HepG2 (cell line): ENCODE measurements around the gene CLDN9. TPM values are rescaled to one million over a fixed set of nuclear protein-coding genes. Genes with fewer than 3 reads are reported as not detected.

Experiments
- ETV6 ChIP-seq: sonication (generic); formaldehyde crosslinking; conservative IDR thresholded peaks from 2 replicates; pipeline ENCODE4 v1.4.0; 2020; ENCODE audit warnings: missing genetic modification reagents
- FOXO4 ChIP-seq: sonication (generic); formaldehyde crosslinking; conservative IDR thresholded peaks from 2 replicates; pipeline ENCODE4 v1.8.1; 2023; ENCODE audit warnings: missing genetic modification reagents
- GPN1 ChIP-seq: sonication (generic); formaldehyde crosslinking; IDR thresholded peaks from 2 replicates; pipeline ENCODE4 v1.5.1; 2020; ENCODE audit warnings: missing genetic modification reagents, borderline replicate concordance
- HNRNPL ChIP-seq: fragments of 200-400 bp; formaldehyde crosslinking; IDR thresholded peaks from 2 replicates; pipeline ENCODE4 v1.6.1; 2017; ENCODE audit warnings: mild to moderate bottlenecking, low read depth, low read length
- NCOA1 ChIP-seq: sonication (generic); formaldehyde crosslinking; IDR thresholded peaks from 2 replicates; pipeline ENCODE4 v1.9.0; 2021; ENCODE audit warnings: missing genetic modification reagents
- NR2F6 ChIP-seq, 2 experiments: IDR thresholded peaks; 2 replicates each; pipeline ENCODE4 v1.6.1; 2016; ENCODE audit warnings: antibody characterized with exemption in 1 of 2, mild to moderate bottlenecking in 1 of 2
- SKIL ChIP-seq: sonication (generic); formaldehyde crosslinking; IDR thresholded peaks from 2 replicates; pipeline ENCODE4 v1.8.0; 2022; ENCODE audit warnings: missing genetic modification reagents, mild to moderate bottlenecking, moderate library complexity, borderline replicate concordance
- ZBTB34 ChIP-seq: sonication (generic); formaldehyde crosslinking; IDR thresholded peaks from 2 replicates; pipeline ENCODE4 v1.8.0; 2022; ENCODE audit warnings: mild to moderate bottlenecking, missing genetic modification reagents
- ZBTB8A ChIP-seq: sonication (generic); formaldehyde crosslinking; IDR thresholded peaks from 2 replicates; pipeline ENCODE4 v1.4.0; 2020; ENCODE audit warnings: mild to moderate bottlenecking, low read depth, missing genetic modification reagents, borderline replicate concordance
- ZFAT ChIP-seq: sonication (generic); formaldehyde crosslinking; conservative IDR thresholded peaks from 2 replicates; pipeline ENCODE4 v1.8.1; 2023; ENCODE audit warnings: missing genetic modification reagents, inconsistent platforms
- ZMYM3 ChIP-seq: sonication (generic); formaldehyde crosslinking; IDR thresholded peaks from 2 replicates; pipeline ENCODE4 v1.5.1; 2020; ENCODE audit warnings: mild to moderate bottlenecking, missing genetic modification reagents
- ZNF260 ChIP-seq: sonication (generic); formaldehyde crosslinking; IDR thresholded peaks from 2 replicates; pipeline ENCODE4 v1.4.0; 2020; ENCODE audit warnings: missing genetic modification reagents, low read depth, mild to moderate bottlenecking, borderline replicate concordance
- ZNF282 ChIP-seq: fragments of 450-650 bp; IDR thresholded peaks from 2 replicates; pipeline ENCODE4 v1.6.1; 2018; ENCODE audit not compliant: partially characterized antibody
- ZNF563 ChIP-seq: sonication (generic); formaldehyde crosslinking; IDR thresholded peaks from 2 replicates; pipeline ENCODE4 v1.8.0; 2022; ENCODE audit warnings: mild to moderate bottlenecking, moderate library complexity, missing genetic modification reagents
- ZSCAN25 ChIP-seq: sonication (generic); formaldehyde crosslinking; IDR thresholded peaks from 2 replicates; pipeline ENCODE4 v1.8.0; 2022; ENCODE audit warnings: mild to moderate bottlenecking, missing genetic modification reagents
- polyA plus RNA-seq, 8 experiments: library from polyadenylated mRNA; depleted of rRNA in 3 of 8; stranded (reverse) in 7 of 8; unstranded in 1 of 8; fragments of >200 nt; fragmentation: Illumina TruSeq in 4 of 8; extraction: Trizol in 4 of 8; gene quantifications; 2 replicates each; pipeline versions ENCODE4 v1.2.1 to v1.2.3, GENCODE V29; 2011 to 2016; ENCODE audit warnings: low read depth in 4 of 8, missing spikeins in 1 of 8, mixed read lengths in 1 of 8; ENCODE audit not compliant: insufficient read depth in 1 of 8
- total RNA-seq, 5 experiments: library from RNA; depleted of rRNA; stranded (reverse); fragments of >200 nt; fragmentation: Illumina TruSeq; extraction: Trizol; gene quantifications; 2 replicates each; pipeline ENCODE4 v1.2.3, GENCODE V29; 2016; ENCODE audit warnings: low read depth in 1 of 5
- TF ChIP-seq, protein P1 (sequence below): sonication (generic); formaldehyde crosslinking; IDR thresholded peaks from 2 replicates; pipeline ENCODE4 v1.4.0; 2020; ENCODE audit warnings: missing genetic modification reagents
- TF ChIP-seq, protein P2 (sequence below): sonication (generic); formaldehyde crosslinking; IDR thresholded peaks from 2 replicates; pipeline ENCODE4 v1.4.0; 2020; ENCODE audit warnings: missing genetic modification reagents

CLDN9 gene
- total and polyA plus RNA-seq, 2 of the 13 experiments (the other 11 are each of a cell fraction or from before 2014, with no cell fraction given), result 0.15 to 0.26 TPM

DNA sequence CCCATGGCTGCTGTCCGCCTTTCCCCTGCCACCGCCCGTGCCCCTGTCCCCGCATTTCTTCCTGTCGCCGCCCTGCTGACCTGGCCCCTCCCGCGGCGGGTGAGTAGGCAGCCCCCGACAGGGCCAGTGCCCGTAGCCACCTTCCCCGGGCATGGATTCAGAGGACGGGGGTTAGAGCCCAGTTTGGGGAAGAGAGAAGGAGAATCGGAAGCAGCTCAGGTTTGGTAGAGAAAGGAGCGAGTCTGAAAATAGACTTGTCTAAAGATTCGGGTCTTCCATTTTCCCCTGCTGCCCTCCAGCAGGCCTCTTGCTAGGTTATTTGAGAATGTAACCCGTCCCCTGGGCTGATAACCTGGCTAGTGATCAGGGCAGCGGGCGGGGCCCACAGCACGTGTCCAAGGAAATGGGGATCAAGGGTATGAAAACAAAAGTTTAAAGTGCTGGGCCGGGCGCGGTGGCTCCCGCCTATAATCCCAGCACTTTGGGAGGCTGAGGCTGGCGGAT lies 7.9 kb upstream of the CLDN9 start (continued):
- TF ChIP-seq FOXO4 (no peak), ZNF260 (CRISPR knock-in tag) (no peak), ZBTB34 (CRISPR knock-in tag) (no peak), ZSCAN25 (CRISPR knock-in tag) (no peak), ZNF282 (no peak), ETV6 (CRISPR knock-in tag) (no peak), ZFAT (CRISPR knock-in tag) (no peak), HNRNPL (no peak), ZBTB8A (CRISPR knock-in tag) (no peak), NCOA1 (no peak), ZMYM3 (CRISPR knock-in tag) (no peak), ZNF563 (CRISPR knock-in tag) (no peak), GPN1 (no peak), NR2F6 (IDR thresholded peaks at IDR 0.05) (peak; percentile 41; the same call in 1 of the 2 replicates), NR2F6 (CRISPR knock-in tag; IDR thresholded peaks at IDR 0.05) (peak; percentile 29; the same call in 1 of the 2 replicates), SKIL (CRISPR knock-in tag) (no peak; the same call in 1 of the 2 replicates)
- TF ChIP-seq, protein P1, sequence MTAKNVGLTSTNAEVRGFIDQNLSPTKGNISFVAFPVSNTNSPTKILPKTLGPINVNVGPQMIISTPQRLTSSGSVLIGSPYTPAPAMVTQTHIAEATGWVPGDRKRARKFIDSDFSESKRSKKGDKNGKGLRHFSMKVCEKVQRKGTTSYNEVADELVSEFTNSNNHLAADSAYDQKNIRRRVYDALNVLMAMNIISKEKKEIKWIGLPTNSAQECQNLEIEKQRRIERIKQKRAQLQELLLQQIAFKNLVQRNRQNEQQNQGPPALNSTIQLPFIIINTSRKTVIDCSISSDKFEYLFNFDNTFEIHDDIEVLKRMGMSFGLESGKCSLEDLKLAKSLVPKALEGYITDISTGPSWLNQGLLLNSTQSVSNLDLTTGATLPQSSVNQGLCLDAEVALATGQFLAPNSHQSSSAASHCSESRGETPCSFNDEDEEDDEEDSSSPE (CRISPR knock-in tag), result no peak
- TF ChIP-seq, protein P2, sequence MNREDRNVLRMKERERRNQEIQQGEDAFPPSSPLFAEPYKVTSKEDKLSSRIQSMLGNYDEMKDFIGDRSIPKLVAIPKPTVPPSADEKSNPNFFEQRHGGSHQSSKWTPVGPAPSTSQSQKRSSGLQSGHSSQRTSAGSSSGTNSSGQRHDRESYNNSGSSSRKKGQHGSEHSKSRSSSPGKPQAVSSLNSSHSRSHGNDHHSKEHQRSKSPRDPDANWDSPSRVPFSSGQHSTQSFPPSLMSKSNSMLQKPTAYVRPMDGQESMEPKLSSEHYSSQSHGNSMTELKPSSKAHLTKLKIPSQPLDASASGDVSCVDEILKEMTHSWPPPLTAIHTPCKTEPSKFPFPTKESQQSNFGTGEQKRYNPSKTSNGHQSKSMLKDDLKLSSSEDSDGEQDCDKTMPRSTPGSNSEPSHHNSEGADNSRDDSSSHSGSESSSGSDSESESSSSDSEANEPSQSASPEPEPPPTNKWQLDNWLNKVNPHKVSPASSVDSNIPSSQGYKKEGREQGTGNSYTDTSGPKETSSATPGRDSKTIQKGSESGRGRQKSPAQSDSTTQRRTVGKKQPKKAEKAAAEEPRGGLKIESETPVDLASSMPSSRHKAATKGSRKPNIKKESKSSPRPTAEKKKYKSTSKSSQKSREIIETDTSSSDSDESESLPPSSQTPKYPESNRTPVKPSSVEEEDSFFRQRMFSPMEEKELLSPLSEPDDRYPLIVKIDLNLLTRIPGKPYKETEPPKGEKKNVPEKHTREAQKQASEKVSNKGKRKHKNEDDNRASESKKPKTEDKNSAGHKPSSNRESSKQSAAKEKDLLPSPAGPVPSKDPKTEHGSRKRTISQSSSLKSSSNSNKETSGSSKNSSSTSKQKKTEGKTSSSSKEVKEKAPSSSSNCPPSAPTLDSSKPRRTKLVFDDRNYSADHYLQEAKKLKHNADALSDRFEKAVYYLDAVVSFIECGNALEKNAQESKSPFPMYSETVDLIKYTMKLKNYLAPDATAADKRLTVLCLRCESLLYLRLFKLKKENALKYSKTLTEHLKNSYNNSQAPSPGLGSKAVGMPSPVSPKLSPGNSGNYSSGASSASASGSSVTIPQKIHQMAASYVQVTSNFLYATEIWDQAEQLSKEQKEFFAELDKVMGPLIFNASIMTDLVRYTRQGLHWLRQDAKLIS (CRISPR knock-in tag), result no peak
